OCI-LY1 (cell line): Measurements from ENCODE around the gene C1QTNF2.

Experiments used
- H2AFZ ChIP-seq: fragments of 200-600 bp; sonication (generic), shearing (Covaris generic); 2 replicates; pipeline ENCODE4 v1.6.0; 2014; ENCODE audit warnings: antibody characterized with exemption, mild to moderate bottlenecking, low read length
- H3F3A ChIP-seq: fragments of 200-600 bp; sonication (generic), shearing (Covaris generic); 2 replicates; pipeline ENCODE4 v1.6.0; 2014; ENCODE audit warnings: mild to moderate bottlenecking, antibody characterized with exemption, low read length, moderate library complexity; ENCODE audit not compliant: insufficient read depth
- H3K27ac ChIP-seq: fragments of 200-600 bp; sonication (generic); 2 replicates; pipeline ENCODE4 v1.5.1; 2014; ENCODE audit warnings: low read length, mixed run types, mild to moderate bottlenecking, low read depth; ENCODE audit not compliant: poor library complexity, severe bottlenecking
- H3K27me3 ChIP-seq: fragments of 200-600 bp; sonication (generic); 2 replicates; pipeline ENCODE4 v1.6.0; 2014; ENCODE audit warnings: antibody characterized with exemption, mild to moderate bottlenecking, low read length, moderate library complexity; ENCODE audit not compliant: insufficient read depth
- H3K36me3 ChIP-seq: fragments of 200-600 bp; sonication (generic); 2 replicates; pipeline ENCODE4 v1.6.1; 2014; ENCODE audit warnings: mild to moderate bottlenecking, antibody characterized with exemption, low read length, moderate library complexity, mixed read lengths; ENCODE audit not compliant: insufficient read depth
- H3K4me1 ChIP-seq: fragments of 200-600 bp; sonication (generic); 2 replicates; pipeline ENCODE4 v1.5.1; 2014; ENCODE audit warnings: mild to moderate bottlenecking, low read length, moderate library complexity; ENCODE audit not compliant: insufficient read depth, severe bottlenecking
- H3K4me2 ChIP-seq: fragments of 200-600 bp; sonication (generic), shearing (Covaris generic); 2 replicates; pipeline ENCODE4 v1.6.1; 2014; ENCODE audit warnings: low read length
- H3K4me3 ChIP-seq: fragments of 200-600 bp; sonication (generic); 2 replicates; pipeline ENCODE4 v1.5.1; 2014; ENCODE audit warnings: low read length, low read depth, mild to moderate bottlenecking, mixed read lengths; ENCODE audit not compliant: poor library complexity, severe bottlenecking
- H3K79me2 ChIP-seq: fragments of 200-600 bp; shearing (Covaris generic); 2 replicates; pipeline ENCODE4 v1.6.1; 2016; ENCODE audit warnings: mixed run types, low read length, mixed read lengths; ENCODE audit not compliant: insufficient read depth
- H3K9ac ChIP-seq: fragments of 200-600 bp; sonication (generic), shearing (Covaris generic); 2 replicates; pipeline ENCODE4 v1.6.1; 2014; ENCODE audit warnings: mild to moderate bottlenecking, low read length, mixed read lengths
- H3K9me2 ChIP-seq: fragments of 200-600 bp; sonication (generic), shearing (Covaris generic); 2 replicates; pipeline ENCODE4 v1.6.1; 2014; ENCODE audit warnings: low read depth, mild to moderate bottlenecking, low read length, mixed read lengths
- H3K9me3 ChIP-seq: fragments of 200-600 bp; shearing (Covaris generic); 2 replicates; pipeline ENCODE4 v1.6.1; 2014; ENCODE audit warnings: low read length, mixed read lengths
- H4K20me1 ChIP-seq: fragments of 200-600 bp; sonication (generic), shearing (Covaris generic); 2 replicates; pipeline ENCODE4 v1.6.0; 2016; ENCODE audit warnings: mild to moderate bottlenecking, low read length; ENCODE audit not compliant: insufficient read depth
- CTCF ChIP-seq: fragments of 200-600 bp; sonication (generic), shearing (Covaris generic); IDR thresholded peaks from 2 replicates; pipeline ENCODE4 v1.5.1; 2017; ENCODE audit warnings: mild to moderate bottlenecking, antibody characterized with exemption, low read length, moderate library complexity, mixed read lengths
- EZH2 ChIP-seq: fragments of 200-600 bp; sonication (generic), shearing (Covaris generic); IDR thresholded peaks from 2 replicates; pipeline ENCODE4 v1.8.0; 2017; ENCODE audit warnings: borderline replicate concordance, mixed run types, mild to moderate bottlenecking, antibody characterized with exemption, low read length, moderate library complexity, mixed read lengths

Gene C1QTNF2

GRCh38 chr5:160370713-160371034 lies 248 bp upstream of the C1QTNF2 start:
- no peak overlapping the region for H3K9ac ChIP-seq
- TF ChIP-seq CTCF (no peak), EZH2 (no peak)
- H3K27ac ChIP-seq: no peak overlapping the region
- H4K20me1 ChIP-seq: no peaks in the 10 kb centered on the region
- H3K27me3 ChIP-seq: no peaks in the 10 kb centered on the region
- H3K4me3 ChIP-seq: no peak overlapping the region
- H3F3A ChIP-seq: no peaks in the 10 kb centered on the region
- no peaks in the 10 kb centered on the region for H3K79me2 ChIP-seq
- no peaks in the 10 kb centered on the region for H3K9me2 ChIP-seq
- no peaks in the 10 kb centered on the region for H3K9me3 ChIP-seq
- no peaks in the 10 kb centered on the region for H3K4me1 ChIP-seq
- H3K4me2 ChIP-seq: peak overlapping the region; percentile 43; the same call in 1 of the 2 replicates
- H3K36me3 ChIP-seq: no peaks in the 10 kb centered on the region
- no peak overlapping the region for H2AFZ ChIP-seq

GRCh38 chr5:160367885-160368284 lies 2.5 kb downstream of the C1QTNF2 start:
- H3K4me2 ChIP-seq: no peak overlapping the region
- H3K9ac ChIP-seq: no peak overlapping the region
- no peaks in the 10 kb centered on the region for H3F3A ChIP-seq
- no peaks in the 10 kb centered on the region for H3K36me3 ChIP-seq
- H2AFZ ChIP-seq: no peak overlapping the region
- H3K9me3 ChIP-seq: no peaks in the 10 kb centered on the region
- TF ChIP-seq EZH2 (no peak), CTCF (no peak)
- no peaks in the 10 kb centered on the region for H3K9me2 ChIP-seq
- no peaks in the 10 kb centered on the region for H4K20me1 ChIP-seq
- H3K79me2 ChIP-seq: no peaks in the 10 kb centered on the region
- no peaks in the 10 kb centered on the region for H3K27me3 ChIP-seq
- H3K4me3 ChIP-seq: no peak overlapping the region
- H3K27ac ChIP-seq: no peak overlapping the region
- no peaks in the 10 kb centered on the region for H3K4me1 ChIP-seq

GRCh38 chr5:160367261-160367660 lies 3.2 kb downstream of the C1QTNF2 start:
- no peaks in the 10 kb centered on the region for H3K79me2 ChIP-seq
- H4K20me1 ChIP-seq: no peaks in the 10 kb centered on the region
- no peak overlapping the region for H3K27ac ChIP-seq
- no peaks in the 10 kb centered on the region for H3K4me1 ChIP-seq
- no peaks in the 10 kb centered on the region for H3F3A ChIP-seq
- H3K27me3 ChIP-seq: no peaks in the 10 kb centered on the region
- no peak overlapping the region for H3K4me2 ChIP-seq
- TF ChIP-seq EZH2: no peak
- no peaks in the 10 kb centered on the region for H3K9me2 ChIP-seq
- H3K36me3 ChIP-seq: no peaks in the 10 kb centered on the region
- H3K4me3 ChIP-seq: no peak overlapping the region
- no peak overlapping the region for H3K9ac ChIP-seq
- no peaks in the 10 kb centered on the region for H3K9me3 ChIP-seq
- H2AFZ ChIP-seq: no peak overlapping the region

- Histone ChIP-seq H3K4me1 (no peaks in the 10 kb centered on the region), H3K9ac (no peak overlapping the region), H3K9me3 (no peaks in the 10 kb centered on the region), H4K20me1 (no peaks in the 10 kb centered on the region), H3F3A (no peaks in the 10 kb centered on the region), H3K9me2 (no peaks in the 10 kb centered on the region), H3K4me3 (no peak overlapping the region), H3K36me3 (no peaks in the 10 kb centered on the region), H2AFZ (no peak overlapping the region), H3K79me2 (no peaks in the 10 kb centered on the region), H3K27me3 (no peaks in the 10 kb centered on the region), H3K27ac (no peak overlapping the region), H3K4me2 (no peak overlapping the region)
- no peak for TF ChIP-seq CTCF
- TF ChIP-seq EZH2: no peak
Measured at GRCh38 chr5:160366230-160366629, 4.2 kb downstream of the C1QTNF2 start.
